GM12891 (cell line): ENCODE data around the gene PPARG.

Experiments used
- PAX5 ChIP-seq: IDR thresholded peaks from 2 replicates; pipeline ENCODE4 v1.6.1; 2011; ENCODE audit warnings: low read length, moderate library complexity, mild to moderate bottlenecking; ENCODE audit not compliant: insufficient read depth, severe bottlenecking
- POLR2A ChIP-seq: IDR thresholded peaks from 2 replicates; pipeline ENCODE4 v1.6.1; 2011; ENCODE audit warnings: low read depth, low read length, control low read depth
- POLR2AphosphoS5 ChIP-seq: IDR thresholded peaks from 2 replicates; pipeline ENCODE4 v1.6.1; 2011; ENCODE audit warnings: low read depth, low read length, control low read depth
- POU2F2 ChIP-seq: IDR thresholded peaks from 2 replicates; pipeline ENCODE4 v1.6.1; 2011; ENCODE audit warnings: low read depth, mild to moderate bottlenecking, control low read depth, low read length, moderate library complexity
- TAF1 ChIP-seq: IDR thresholded peaks from 2 replicates; pipeline ENCODE4 v1.6.1; 2011; ENCODE audit warnings: low read depth, low read length, control low read depth

DNA sequence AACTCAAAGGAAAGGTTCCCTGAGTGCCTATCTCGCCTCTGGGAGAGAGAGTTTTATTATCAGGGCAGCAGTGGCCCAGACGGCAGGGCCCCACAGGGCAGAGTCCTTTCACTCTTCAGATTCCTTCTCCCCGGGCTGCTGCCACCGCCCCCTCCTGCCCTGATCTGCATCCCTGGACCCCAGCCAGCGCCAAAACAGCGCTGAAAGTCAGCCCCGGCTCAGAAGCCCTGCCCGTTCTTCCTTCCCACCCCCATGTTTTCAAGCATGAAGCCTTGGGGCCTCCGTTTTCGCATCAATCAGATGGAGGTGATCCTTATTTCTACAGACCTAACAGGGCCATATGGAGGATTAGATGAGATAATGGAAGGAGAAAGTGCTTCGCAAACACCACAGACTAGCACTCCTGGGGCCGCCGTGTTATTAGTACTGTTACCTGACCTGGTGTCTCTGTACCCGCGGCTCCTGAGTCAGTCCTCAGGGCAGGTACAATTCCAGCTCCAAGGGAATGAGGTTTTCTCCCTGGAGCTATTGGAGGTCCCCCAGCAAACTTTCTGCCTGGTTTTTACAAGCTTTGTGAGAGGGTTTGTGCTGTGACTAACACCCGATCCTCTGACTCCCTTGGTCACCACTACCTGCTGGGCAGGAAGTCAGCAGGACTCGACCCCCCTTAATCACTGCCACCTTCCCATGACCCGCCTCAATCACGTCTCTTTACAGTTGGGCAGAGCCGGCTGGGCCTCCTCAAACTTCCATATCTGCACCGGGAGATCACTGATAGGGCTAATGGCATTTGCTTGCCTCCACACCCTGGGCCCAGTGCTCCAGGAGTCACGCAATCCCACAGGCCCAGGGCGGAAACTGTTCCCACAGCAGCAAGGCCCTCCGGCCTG lies 156.0 kb downstream of the PPARG start:
- TF ChIP-seq POLR2A: no peak
- TF ChIP-seq POLR2AphosphoS5: no peak
- TF ChIP-seq TAF1: no peak
- no peak for TF ChIP-seq PAX5
- TF ChIP-seq POU2F2: no peak
